HG02938 (cell line): Measurements from ENCODE around the gene ACAP3.

Experiments
- ATAC-seq: cut with Tn5 transposase; IDR thresholded peaks from one replicate; pipeline ENCODE4 v1.9.1; 2021; ENCODE audit warnings: mild to moderate bottlenecking, moderate library complexity; ENCODE audit not compliant: unreplicated experiment

Gene ACAP3

DNA sequence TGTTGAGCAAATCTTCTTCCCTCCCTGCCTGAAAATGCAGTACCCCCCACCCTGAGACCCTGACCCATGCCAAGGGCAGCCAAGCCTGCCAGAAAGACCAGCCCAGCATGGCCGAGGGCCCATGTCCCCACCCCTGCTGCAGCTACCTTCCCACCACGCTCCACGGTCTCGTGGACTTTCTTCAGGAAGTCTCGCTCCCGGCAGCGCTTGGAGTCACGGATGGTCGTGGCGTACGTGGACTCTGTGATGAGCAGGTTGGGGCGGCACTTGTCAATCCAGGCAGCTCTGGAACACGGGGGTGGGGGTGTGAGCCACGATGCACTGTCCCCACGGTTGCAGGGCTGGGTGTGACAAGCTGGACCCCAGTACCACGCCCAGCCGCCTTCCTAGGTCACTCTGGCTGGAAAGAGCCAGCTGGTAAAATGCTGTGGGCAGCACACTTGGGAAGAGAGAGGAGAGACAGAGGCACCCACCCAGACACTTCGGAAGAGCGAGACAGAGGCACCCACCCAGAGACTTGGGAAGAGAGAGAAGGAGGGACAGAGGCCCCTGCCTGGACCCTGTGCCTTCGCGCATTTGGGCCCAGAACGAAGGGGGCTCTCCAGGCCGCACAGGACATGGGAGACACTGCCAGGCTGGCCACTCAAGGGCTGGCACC lies 7.1 kb upstream of the ACAP3 start:
- no peak for ATAC-seq

DNA sequence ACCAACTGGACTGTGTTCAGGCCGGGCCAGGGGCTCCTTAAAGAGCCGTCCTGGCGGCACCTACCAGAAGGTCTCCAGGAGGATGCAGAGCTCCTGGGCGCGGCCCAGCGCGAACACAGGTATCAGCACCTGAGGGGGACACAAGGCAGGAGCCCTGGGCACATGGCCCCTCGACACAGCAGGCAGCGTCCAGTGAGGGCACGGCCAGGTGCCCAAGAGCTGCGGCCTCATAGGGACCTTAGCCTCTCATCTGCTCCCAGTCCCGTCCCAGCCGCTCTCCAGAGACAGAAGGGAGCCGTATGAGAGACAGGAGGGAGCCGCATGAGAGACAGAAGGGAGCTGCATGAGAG lies 6.5 kb upstream of the ACAP3 start:
- no peak for ATAC-seq

DNA sequence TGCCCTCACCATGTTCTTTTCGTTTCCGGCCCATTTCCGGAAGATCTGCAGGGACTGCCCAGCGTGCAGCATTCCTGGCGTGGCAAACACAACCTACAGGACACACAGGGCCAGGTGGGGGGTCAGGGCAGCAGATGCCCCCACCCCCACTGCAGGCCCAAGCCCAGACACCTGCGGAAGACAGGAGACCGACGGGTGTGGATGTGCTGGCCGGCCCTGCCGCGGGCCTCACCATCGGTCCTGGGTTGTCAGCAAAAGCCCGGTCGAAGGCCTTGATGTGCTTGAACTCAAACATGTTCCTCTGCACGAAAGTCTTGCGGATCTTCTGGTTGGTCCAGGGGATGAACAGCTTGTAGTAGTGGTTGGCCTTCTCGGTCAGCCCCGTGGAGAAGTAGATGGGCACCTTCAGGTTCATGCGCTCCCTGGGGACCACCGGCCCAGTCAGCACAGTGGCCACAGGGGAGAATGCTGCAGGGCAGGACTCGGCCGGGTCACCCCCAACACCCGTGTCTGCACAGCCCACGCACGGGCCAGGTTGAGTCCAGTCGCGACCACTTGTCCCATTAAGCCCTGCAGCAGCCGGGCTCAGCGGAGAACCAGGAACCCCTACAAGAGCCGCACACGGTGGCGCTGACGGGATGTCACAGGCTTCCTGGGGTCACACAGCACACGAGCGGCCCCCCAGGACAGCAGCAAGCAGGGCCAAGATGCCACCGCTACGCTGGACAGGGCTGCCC lies 5.9 kb upstream of the ACAP3 start:
- no peak for ATAC-seq

DNA sequence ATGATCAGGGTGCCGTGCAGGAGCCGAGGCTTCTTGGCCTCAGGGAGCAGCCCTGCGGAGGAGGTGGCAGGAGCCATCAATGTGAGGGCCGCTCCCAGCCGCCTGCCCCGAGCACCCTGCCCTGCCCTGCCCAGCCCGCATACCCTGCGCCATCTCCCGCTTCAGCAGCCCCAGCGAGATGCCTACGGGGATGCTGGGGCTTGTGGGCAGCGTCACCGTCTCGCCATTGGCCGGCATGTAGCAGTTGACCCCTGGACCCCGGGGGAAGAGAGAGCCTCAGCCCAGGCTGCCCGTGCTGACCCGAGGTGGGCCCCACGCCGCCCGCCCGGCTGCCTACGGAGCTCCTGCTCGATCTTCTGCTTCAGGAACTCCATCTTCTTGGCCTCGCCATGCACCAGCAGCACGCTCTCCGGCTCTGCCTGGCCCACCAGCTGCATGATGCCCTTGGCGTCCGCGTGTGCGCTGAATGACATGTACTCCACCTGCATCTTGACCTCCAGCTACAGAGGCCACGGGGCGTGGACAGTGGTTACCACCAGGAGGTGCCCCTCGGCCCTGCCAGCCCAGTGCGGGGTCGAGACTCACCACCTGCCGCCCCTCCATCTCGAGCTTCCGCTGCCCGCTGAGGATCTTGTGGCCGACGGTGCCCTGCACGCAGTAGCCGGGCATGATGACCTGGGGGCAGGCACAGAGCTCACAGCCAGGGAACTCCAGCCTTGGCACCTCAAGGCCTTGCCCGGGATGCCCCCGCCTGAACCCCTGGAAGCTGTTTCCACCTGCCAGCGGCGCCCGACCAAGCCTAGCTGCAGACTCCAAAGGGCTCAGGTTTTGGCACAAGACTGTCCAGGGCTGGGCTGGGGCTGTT lies 5.0 kb upstream of the ACAP3 start:
- no peak for ATAC-seq

DNA sequence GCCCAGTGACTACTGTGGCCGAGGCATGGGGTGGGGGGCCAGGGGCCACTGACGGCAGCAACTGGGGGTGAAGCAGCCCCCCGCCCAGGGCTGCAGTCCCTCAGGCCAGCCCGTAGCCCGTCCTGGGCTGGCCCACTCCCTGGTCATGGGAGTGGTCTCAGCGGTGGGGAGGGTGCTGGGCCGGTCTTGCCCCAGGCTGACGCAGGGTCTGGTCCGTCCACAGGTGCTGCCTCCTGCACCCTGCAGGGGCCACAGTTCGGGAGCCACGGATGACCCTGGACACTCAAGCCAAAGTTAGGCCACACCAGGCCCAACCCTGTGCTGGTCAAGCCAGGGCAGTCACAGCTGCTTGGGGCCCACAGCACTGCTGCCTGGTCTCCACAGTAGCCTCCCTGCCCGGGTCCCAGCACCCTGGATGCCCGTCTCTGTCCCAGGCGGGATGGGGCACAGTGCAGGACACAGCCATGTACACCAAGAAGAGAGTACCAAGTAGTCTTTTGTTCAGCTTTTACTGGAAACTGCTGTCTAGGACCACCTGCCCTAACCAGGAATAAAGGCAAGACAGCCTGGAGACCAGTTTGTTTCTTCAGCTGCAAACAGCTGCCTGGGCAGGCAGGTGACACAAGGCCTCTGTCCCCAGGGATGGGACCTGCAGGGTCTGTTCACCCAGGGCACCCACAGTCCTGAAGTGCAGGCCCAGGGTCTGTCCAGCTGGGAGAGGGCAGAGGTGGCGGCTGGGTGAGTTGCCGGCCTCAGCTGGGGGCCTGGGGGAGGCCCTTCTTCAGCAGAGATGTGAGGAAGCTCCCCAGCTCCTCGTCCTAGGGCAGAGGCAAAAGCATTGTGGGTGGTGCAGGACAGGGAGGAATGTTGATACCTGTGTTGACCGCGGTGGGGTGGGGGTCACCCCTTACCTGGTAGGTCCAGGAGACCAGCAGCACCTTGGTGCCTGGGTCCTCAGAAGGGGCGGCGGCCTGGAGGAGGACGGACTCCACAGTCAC lies 3.7 kb upstream of the ACAP3 start:
- ATAC-seq = no peak

DNA sequence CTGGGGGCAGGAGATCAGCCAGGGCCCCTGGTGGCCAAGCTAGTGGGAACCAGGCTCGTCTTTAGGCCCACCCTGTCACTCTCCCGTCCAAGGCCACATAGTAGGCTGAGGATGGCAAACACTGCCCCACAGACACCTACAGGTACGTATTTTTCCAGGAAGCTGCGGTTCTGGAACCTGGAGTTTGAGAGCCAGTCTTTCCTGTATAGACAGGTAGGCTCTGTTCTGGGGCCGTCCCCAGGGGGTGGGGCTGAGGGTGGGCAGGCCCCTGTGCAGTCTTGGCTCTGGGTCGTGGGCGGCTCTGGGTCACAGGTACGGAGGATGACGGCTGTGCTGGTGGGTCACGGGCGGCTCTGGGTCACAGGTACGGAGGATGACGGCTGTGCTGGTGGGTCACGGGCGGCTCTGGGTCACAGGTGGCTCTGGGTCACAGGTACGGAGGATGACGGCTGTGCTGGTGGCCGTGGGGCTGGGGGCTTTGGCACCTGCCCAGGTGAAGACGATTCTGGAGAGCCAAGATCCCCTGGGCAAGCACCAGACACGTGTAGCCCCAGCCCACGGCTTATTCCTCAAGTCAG lies 2.8 kb upstream of the ACAP3 start:
- ATAC-seq = no peak

DNA sequence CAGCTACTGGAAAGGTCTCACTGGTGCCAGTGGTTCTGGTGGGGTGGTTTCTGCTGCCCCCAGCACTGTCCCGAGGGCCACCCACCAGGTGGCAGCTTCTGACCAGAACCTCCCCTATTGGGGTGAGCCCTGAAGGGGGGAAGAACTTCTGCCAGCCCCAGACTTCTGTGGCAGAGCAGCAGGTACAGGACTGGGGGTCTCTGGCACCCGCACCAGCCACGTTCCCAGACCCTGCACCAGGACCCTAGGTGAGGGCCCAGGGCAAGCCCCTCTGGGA lies 2.3 kb upstream of the ACAP3 start:
- ATAC-seq = no peak

DNA sequence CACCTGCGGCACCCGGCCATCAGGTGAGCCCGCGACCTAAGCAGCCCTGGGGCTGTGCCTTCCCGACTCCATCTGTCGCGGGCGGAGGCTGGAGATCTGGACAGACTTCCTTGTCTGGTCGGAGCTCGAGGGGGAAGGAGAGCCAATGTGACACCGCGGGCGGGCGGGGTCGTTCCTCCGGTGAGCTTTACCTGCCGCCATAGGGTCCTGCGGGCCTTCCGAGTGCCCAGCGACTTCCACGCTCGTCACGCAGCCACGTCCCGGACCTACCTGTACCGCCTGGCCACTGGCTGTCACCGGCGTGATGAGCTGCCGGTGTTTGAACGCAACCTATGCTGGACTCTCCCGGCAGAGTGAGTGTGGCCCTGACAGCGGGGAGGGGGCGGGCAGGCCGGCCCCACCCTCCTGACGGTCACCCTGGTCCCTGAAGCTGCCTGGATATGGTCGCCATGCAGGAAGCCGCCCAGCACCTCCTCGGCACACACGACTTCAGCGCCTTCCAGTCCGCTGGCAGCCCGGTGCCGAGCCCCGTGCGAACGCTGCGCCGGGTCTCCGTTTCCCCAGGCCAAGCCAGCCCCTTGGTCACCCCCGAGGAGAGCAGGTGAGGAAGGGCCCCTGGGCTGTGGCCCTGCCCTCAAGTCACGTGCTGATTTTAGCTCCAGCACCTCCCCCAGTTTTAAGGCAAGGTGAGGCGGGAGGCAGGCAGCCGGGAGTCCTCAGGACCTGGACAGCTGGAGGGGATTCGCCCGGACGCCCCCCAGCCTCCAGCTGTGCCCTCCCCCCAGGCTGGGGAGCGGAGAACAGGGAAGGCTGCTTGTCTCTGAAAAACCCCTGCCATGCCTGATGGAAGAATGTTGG lies 1.8 kb upstream of the ACAP3 start:
- ATAC-seq = no peak

DNA sequence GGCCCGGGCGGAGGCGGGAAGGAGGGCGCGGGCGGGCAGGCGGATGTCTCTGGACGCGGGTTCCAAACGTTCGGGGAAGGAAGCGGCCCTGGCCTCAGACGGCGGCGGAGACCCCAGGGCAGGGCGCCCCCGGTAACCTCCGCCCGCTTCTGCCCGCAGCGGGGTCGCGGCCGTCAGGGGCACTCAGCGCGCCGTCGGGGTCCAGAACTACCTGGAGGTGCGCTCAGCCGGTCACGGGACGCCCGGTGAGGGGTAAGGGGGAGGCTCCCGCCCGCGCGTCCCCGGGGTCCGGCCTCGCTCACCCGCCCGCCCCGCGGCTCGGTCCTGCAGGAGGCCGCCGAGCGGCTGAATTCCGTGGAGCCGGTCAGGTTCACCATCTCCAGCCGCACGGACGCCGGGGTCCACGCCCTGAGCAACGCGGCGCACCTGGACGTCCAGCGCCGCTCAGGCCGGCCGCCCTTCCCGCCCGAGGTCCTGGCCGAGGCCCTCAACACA lies 1.1 kb upstream of the ACAP3 start:
- no peak for ATAC-seq

DNA sequence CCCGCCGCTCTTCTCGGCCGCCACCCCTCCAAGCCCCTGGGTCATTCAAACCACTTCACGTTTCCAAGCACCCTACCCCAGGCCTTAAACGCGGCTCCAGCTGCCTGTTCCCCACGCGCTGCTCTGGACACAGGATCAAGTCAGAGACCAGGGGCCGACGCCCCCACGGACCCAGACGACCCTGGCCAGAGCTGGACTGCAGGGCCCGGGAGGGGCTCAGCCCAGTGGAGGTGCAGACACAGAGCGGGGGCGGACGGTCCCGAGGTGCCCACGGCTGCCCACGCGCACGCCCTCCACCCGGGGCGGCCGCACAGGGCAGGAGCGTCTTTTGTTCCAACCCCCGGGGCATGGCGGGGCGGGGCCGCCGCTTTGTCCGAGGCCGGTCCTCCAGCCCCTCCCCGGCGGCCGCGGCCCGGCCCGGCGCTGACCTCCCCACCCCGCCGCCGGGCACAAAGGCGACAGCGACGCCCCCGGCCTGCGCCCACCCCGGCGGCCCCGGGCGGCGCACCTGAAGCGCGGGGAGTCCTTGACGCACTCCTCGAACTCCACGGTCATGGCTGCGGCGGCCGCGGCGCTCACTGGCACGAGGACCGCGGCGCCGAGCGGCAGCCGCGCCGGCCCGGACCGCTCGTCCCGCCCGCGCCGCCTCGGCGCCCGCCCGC lies 338 bp downstream of the ACAP3 start:
- no peak for ATAC-seq

DNA sequence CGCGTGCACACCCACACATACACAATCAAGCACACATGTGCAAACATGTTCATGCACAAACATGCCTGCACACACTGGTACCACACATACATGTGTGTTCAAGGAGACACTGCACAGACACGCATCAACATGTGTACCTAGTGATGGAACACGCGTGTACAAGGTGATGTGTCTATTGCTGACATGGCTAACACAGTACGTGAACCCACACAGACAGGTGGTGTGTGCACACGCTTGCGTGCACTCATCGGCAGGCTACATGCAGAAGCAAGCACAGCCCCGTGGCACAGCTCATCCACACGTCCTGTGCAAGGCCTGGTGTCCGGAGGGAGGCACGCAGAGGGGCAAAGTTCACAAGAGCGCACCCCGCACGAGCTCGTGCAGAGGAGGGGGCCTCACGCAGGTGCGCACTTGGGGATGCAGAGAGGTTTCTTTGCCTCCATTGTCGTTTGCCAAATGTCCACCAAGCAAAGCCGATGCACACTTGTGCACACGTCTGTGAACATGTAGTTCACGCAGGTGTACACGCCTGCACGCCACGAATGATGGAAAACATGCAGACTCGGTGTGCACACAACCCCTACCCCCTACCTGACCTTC lies 969 bp downstream of the ACAP3 start:
- no peak for ATAC-seq

DNA sequence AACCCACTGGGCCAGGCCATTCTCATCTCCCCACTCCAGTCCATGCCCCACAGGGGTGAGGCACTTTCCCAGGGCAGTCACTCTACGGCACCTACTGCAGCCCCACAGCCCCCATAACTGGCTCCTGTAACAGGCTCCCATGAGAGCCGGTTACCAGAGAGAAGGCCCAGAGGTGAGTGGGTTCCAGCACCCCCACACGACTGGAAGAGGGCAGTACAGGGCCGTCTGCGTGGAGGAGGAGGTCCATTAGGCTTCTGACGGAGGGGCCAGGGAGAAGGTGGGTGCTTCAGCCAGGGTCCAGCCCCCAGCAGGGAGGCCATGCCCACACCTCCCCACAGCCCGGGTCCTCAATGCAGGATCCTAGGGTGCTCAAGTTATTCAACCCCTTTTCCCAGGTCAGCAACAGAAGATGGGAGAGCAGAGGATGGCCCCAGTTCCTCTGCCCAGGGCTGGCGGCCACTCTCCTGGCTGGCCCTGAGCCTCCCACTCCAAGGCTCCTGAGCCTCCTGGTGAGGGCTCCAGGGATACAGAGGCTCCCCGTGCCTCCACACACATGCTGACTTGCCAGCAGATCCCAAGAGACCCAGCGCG lies 1.6 kb downstream of the ACAP3 start:
- no peak for ATAC-seq

DNA sequence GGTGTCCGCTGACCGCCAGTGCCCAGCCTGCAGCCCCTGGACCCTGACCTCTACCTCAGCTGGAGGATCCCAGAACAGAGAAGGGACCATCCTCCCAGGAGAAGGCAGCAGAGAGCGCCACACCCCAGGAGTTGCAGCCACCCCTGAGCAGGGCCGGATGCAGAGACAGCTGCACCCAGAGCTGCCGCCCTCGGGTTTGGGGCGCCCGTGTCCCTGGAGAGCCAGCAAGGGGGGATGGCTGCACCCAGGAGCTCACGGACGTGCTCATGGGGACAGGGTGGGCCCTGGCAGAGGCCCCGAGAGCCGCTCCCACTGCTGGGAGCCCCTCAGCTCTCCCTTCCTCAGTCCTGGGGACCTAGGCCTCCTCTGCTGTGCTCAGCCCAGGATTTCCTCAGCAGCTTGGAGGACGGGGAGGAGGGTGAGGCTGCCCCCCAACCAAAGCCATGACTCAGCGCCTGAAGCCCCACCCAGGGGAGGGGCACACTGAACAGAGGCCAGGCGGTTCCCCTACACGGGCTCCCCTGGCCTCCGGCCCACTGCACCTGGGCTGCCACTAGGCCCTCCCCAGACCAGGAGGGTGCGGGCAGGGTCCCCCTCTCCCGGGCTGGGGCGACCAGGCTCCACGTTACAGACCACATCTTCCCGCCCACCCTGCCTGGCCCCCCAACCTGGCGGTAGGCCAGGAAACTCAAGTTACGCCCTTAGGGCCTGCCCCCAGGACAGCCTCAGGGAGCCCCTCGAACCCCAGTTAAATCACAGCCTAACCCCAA lies 2.2 kb downstream of the ACAP3 start:
- ATAC-seq = no peak

DNA sequence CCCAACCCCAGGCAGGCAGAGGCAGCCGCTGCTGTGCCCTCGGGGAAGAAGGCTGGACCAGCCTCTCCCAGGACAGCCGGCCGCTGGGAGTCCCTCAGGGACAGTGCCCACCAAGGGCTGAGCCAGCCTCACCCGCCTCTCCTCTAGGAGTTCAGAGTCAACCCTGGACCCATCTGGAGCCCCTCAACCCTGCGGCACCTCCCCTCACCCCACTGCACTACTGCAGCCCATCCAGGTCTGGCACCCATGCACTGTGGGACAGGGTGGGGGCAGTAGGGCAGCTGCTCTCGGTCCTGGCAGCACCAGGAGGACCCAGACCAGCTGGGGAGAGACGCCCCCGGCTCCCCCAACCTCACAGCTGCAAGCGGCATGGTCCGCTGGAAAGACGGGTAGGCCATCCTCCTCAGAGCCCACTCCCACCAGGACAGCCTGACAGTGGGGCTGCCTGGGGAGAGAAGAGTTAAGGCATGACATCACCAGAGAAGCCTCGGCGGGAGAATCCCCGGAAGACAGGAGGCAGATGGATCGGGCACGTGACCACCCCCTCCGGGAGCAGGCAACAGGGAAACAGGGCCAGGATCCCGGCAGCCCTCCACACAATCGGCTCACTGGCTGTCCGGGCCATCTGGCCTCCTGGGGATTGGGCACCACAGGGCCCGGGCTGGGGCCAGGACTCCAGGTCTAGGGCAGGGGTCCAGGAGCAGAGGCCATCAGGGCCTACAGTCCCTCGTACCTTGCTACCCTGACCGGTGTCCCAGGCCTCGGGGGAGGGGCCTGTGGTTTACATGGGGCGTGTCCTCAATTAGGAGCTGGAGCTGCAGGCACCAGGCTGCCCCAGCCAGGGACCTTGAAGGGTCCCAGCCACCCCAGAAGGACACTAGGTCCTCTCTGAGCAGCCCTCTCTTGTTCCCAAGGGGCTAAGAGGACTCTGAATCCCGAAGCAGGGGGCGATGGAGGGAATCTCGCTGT lies 3.1 kb downstream of the ACAP3 start:
- no peak for ATAC-seq

DNA sequence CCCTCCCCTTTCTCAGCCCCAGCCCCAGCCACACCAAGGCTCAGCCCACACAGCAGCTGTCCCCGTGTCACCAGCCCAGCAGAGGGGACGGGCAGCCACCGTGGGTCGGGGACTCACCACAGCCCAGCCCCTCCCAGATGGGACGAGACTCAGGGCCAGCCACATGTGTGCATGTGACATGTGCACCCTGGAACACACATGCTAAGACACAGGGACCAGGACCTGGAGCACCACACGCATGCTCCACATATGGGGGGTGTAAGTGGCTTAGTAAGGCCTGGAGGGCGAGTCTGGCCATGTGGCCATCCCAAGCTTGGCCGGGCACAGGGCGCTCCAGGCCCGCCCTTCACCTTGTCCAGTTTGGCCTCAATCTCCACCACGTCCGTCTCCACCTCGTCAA lies 4.0 kb downstream of the ACAP3 start:
- ATAC-seq = no peak

DNA sequence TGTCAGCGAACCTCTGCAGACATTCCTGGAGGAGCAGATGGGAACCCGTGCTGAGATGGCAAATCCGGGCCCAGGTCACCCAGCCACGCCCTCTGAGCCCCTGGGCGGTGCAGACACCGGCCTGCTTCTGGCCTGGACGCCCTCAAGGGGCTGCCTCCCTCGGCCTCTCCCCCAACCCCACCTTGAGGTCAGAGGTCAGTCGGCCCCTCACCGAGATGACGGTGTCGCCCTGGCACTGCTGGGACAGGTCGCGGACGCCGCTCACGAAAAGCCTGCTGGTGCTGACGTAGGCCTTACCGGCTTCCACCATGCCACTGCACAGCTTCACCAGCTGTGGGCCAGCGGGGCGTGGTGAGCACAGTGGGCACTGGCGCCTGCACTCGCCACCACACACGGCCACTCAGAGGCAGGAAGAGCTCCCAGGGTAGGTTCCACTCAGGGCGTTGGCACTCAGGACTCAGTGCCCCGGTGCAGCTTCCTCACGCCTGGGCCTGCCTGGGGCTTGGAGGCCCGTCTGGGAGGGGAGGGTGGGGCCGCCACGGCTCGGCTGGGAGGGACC lies 4.7 kb downstream of the ACAP3 start:
- ATAC-seq = no peak
